HCT116 (cell line): Measurements from ENCODE around the gene CEP55.

ENCODE experiments used
- SRF ChIP-seq: IDR thresholded peaks from 2 replicates; pipeline ENCODE4 v1.6.1; 2012; ENCODE audit warnings: low read depth
- TF ChIP-seq, protein P1 (sequence below), 3 experiments: fragments of 200-600 bp in 1 of 3; sonication (generic) in 1 of 3; IDR thresholded peaks in 2 of 3; conservative IDR thresholded peaks in 1 of 3; 2 replicates each; pipeline ENCODE4 v1.5.1; 2012 to 2017; ENCODE audit warnings: low read depth in 2 of 3, low read length in 2 of 3, antibody characterized with exemption in 1 of 3, borderline replicate concordance in 1 of 3, control low read depth in 1 of 3, mild to moderate bottlenecking in 1 of 3, mixed read lengths in 1 of 3, mixed run types in 1 of 3, moderate library complexity in 1 of 3; ENCODE audit not compliant: insufficient read depth in 1 of 3

DNA sequence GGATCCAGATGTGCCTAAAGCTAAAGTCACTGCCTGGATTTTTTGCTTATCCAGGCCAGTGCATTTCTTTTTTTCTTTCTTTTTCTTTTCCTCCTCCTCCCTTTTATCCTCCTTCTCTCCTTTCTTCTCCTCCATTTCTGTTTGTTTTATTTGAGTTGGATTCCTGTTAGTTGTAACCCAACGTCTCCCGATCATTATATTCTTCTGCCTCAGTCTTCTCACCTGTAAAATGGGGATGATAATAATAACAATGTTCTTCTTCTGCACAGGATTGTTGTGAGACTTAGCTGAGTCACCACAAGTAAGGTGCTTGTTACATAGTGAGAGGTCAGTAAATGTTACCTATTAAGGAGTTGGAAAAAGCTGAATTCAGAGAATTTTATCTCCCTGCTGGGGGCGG, 56.4 kb downstream of the CEP55 start:
- TF ChIP-seq, protein P1, sequence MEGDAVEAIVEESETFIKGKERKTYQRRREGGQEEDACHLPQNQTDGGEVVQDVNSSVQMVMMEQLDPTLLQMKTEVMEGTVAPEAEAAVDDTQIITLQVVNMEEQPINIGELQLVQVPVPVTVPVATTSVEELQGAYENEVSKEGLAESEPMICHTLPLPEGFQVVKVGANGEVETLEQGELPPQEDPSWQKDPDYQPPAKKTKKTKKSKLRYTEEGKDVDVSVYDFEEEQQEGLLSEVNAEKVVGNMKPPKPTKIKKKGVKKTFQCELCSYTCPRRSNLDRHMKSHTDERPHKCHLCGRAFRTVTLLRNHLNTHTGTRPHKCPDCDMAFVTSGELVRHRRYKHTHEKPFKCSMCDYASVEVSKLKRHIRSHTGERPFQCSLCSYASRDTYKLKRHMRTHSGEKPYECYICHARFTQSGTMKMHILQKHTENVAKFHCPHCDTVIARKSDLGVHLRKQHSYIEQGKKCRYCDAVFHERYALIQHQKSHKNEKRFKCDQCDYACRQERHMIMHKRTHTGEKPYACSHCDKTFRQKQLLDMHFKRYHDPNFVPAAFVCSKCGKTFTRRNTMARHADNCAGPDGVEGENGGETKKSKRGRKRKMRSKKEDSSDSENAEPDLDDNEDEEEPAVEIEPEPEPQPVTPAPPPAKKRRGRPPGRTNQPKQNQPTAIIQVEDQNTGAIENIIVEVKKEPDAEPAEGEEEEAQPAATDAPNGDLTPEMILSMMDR (IDR thresholded peaks at IDR 0.05 in 2 of 3, conservative IDR thresholded peaks at IDR 0.05 in 1 of 3; ENCODE audit: borderline replicate concordance in 1 of 3, insufficient read depth in 1 of 3, low read depth in 2 of 3, low read length in 2 of 3) = no peak; a peak in 1 of 6 replicates
- no peak for TF ChIP-seq SRF
